K562 (cell line): ENCODE data around the gene TIMM50. TPM values are rescaled to one million over a fixed set of nuclear protein-coding genes. Genes with fewer than 3 reads are reported as not detected.

Experiments used
- HDAC6 ChIP-seq: IDR thresholded peaks from 2 replicates; pipeline ENCODE4 v1.6.1; 2012; ENCODE audit warnings: low read depth, mild to moderate bottlenecking, control low read depth, inconsistent platforms, low read length, moderate library complexity
- L3MBTL2 ChIP-seq: fragments of 450-650 bp; IDR thresholded peaks from 2 replicates; pipeline ENCODE4 v1.6.1; 2016; ENCODE audit warnings: mild to moderate bottlenecking, moderate library complexity
- MEIS2 ChIP-seq: fragments of 450-650 bp; IDR thresholded peaks from 2 replicates; pipeline ENCODE4 v1.6.1; 2014; ENCODE audit warnings: mild to moderate bottlenecking; ENCODE audit not compliant: partially characterized antibody
- NKRF ChIP-seq: fragments of 450-650 bp; IDR thresholded peaks from 2 replicates; pipeline ENCODE4 v1.6.1; 2016; ENCODE audit warnings: borderline replicate concordance
- NR1H2 ChIP-seq: sonication (generic); formaldehyde crosslinking; IDR thresholded peaks from 2 replicates; pipeline ENCODE4 v1.4.0; 2020; ENCODE audit warnings: mild to moderate bottlenecking, missing genetic modification reagents
- SFPQ ChIP-seq: fragments of 200-400 bp; formaldehyde crosslinking; IDR thresholded peaks from 2 replicates; pipeline ENCODE4 v1.6.1; 2017; ENCODE audit warnings: mild to moderate bottlenecking, low read depth, low read length, moderate library complexity
- ZFP30 ChIP-seq: fragments of 250-450 bp; sonication (Bioruptor Pico); IDR thresholded peaks from 2 replicates; pipeline ENCODE4 v1.8.0; 2022; ENCODE audit warnings: moderate library complexity, mild to moderate bottlenecking, inconsistent platforms, borderline replicate concordance
- ZHX1 ChIP-seq: fragments of 150-350 bp; conservative IDR thresholded peaks from 2 replicates; pipeline ENCODE4 v1.6.1; 2014; ENCODE audit warnings: low read length
- ZNF407 ChIP-seq: fragments of 450-650 bp; IDR thresholded peaks from 2 replicates; pipeline ENCODE4 v1.6.1; 2016; ENCODE audit warnings: low read depth
- ZNF507 ChIP-seq: conservative IDR thresholded peaks from 2 replicates; pipeline ENCODE4 v1.6.1; 2017; ENCODE audit warnings: missing genetic modification characterization, missing compliant biosample characterization
- ZZZ3 ChIP-seq: fragments of 450-650 bp; IDR thresholded peaks from 2 replicates; pipeline ENCODE4 v1.6.1; 2016; ENCODE audit warnings: antibody characterized with exemption, mild to moderate bottlenecking, moderate library complexity
- polyA plus RNA-seq, 8 experiments: library from polyadenylated mRNA; depleted of rRNA in 4 of 8; stranded (reverse) in 5 of 8; unstranded in 3 of 8; fragments of >200 nt; fragmentation: Nextera tagmentation in 2 of 8; fragmentation: Illumina TruSeq in 1 of 8; extraction: Ambion mirVana in 2 of 8; extraction: Trizol in 1 of 8; gene quantifications; 2 replicates each; pipeline versions ENCODE4 v1.2.1 to v1.2.3, GENCODE V29; 2011 to 2014; ENCODE audit warnings: inconsistent platforms in 1 of 8, missing spikeins in 1 of 8
- total RNA-seq, 7 experiments: library from RNA; depleted of rRNA in 6 of 7; stranded (reverse); fragments of >200 nt in 6 of 7; fragmentation: Illumina TruSeq in 2 of 7; extraction: Trizol in 2 of 7; gene quantifications; 2 replicates each; pipeline versions ENCODE4 v1.2.1 to v1.2.3, GENCODE V29; 2011 to 2021; ENCODE audit warnings: low replicate concordance in 1 of 7

TIMM50 gene
- total and polyA plus RNA-seq, 9 of the 15 experiments (the other 6 are each of a cell fraction or from before 2014, with no cell fraction given), result 28.3 to 221 (median 170) TPM

GRCh38 chr19:39435499-39436349, 44.9 kb upstream of the TIMM50 start, which contains the start of gene RPS16 (continued):
- TF ChIP-seq ZNF407 (no peak; the same call in 1 of the 2 replicates), NKRF (peak; percentile 98), ZFP30 (no peak), ZNF507 (tag) (no peak), L3MBTL2 (peak; percentile 72), SFPQ (no peak), HDAC6 (no peak), ZHX1 (no peak), NR1H2 (CRISPR knock-in tag) (no peak), MEIS2 (peak; percentile 65), ZZZ3 (peak; percentile 78; the same call in 1 of the 2 replicates)
